HEK293 (cell line): Measurements from ENCODE around the gene PLD3.
A peak's percentile ranks its signal among the peaks of the same experiment; 100 is the strongest.

Experiments used
- CTCF ChIA-PET: fragments of 350-600 bp; formaldehyde crosslinking; extraction: SDS; loops from one replicate; lab custom pipeline; 2021; ENCODE audit warnings: antibody characterized with exemption; lab: Yijun Ruan, JAX
- POLR2A ChIA-PET: fragments of 300-600 bp; formaldehyde crosslinking; extraction: SDS; loops from one replicate; lab custom pipeline; 2020; ENCODE audit warnings: antibody characterized with exemption, inconsistent platforms; lab: Yijun Ruan, JAX
- H3K27ac ChIP-seq: fragments of 200-500 bp; sonication (Bioruptor generic); 2 replicates; pipeline ENCODE4 v1.5.1; 2014; ENCODE audit warnings: low read depth, low read length, control low read depth, inconsistent platforms; ENCODE audit errors: extremely low read depth
- H3K36me3 ChIP-seq, 2 experiments: fragments of 200-500 bp in 1 of 2; sonication (Bioruptor generic) in 1 of 2; 1 replicate in 1 of 2; 2 replicates in 1 of 2; pipeline ENCODE4 v1.5.1; 2014 to 2017; ENCODE audit warnings: inconsistent platforms in 2 of 2, low read length in 2 of 2; ENCODE audit not compliant: control insufficient read depth in 2 of 2, insufficient read depth in 1 of 2
- H3K4me1 ChIP-seq: fragments of 200-500 bp; sonication (Bioruptor generic); 2 replicates; pipeline ENCODE4 v1.5.1; 2014; ENCODE audit warnings: mild to moderate bottlenecking, low read length, inconsistent platforms; ENCODE audit not compliant: control insufficient read depth, insufficient read depth
- H3K4me3 ChIP-seq: 2 replicates; pipeline ENCODE4 v1.5.1; 2011; ENCODE audit warnings: low read depth, mild to moderate bottlenecking, control low read depth, low read length, moderate library complexity
- H3K9me3 ChIP-seq: fragments of 200-500 bp; sonication (Bioruptor generic); 2 replicates; pipeline ENCODE4 v1.5.1; 2014; ENCODE audit warnings: low read depth, low read length, inconsistent platforms; ENCODE audit not compliant: control insufficient read depth, insufficient read depth
- ATF2 ChIP-seq: fragments of 450-650 bp; formaldehyde crosslinking; IDR thresholded peaks from 2 replicates; pipeline ENCODE4 v1.5.1; 2016; ENCODE audit warnings: missing biosample characterization, missing genetic modification characterization, low read depth
- HOXC10 ChIP-seq: sonication (generic); formaldehyde crosslinking; IDR thresholded peaks from 2 replicates; pipeline ENCODE4 v1.8.1; 2023; ENCODE audit warnings: mild to moderate bottlenecking, missing genetic modification reagents
- KLF1 ChIP-seq: fragments of 450-650 bp; formaldehyde crosslinking; IDR thresholded peaks from 2 replicates; pipeline ENCODE4 v1.5.1; 2016; ENCODE audit warnings: missing biosample characterization, missing genetic modification characterization
- MYNN ChIP-seq: fragments of 450-650 bp; formaldehyde crosslinking; IDR thresholded peaks from 2 replicates; pipeline ENCODE4 v1.5.1; 2016; ENCODE audit warnings: missing biosample characterization, missing genetic modification characterization, borderline replicate concordance
- MZF1 ChIP-seq: fragments of 450-650 bp; formaldehyde crosslinking; IDR thresholded peaks from 2 replicates; pipeline ENCODE4 v1.5.1; 2017; ENCODE audit warnings: missing biosample characterization, missing genetic modification characterization, borderline replicate concordance
- SCRT1 ChIP-seq: fragments of 450-650 bp; formaldehyde crosslinking; IDR thresholded peaks from 2 replicates; pipeline ENCODE4 v1.5.1; 2016; ENCODE audit warnings: missing biosample characterization, missing genetic modification characterization, borderline replicate concordance
- SCRT2 ChIP-seq: fragments of 450-650 bp; formaldehyde crosslinking; IDR thresholded peaks from 2 replicates; pipeline ENCODE4 v1.5.1; 2016; ENCODE audit warnings: missing biosample characterization, missing genetic modification characterization
- WT1 ChIP-seq: fragments of 450-650 bp; formaldehyde crosslinking; IDR thresholded peaks from 2 replicates; pipeline ENCODE4 v1.5.1; 2016; ENCODE audit warnings: missing biosample characterization, missing genetic modification characterization
- ZBTB17 ChIP-seq: fragments of 450-650 bp; formaldehyde crosslinking; IDR thresholded peaks from 2 replicates; pipeline ENCODE4 v1.5.1; 2016; ENCODE audit warnings: missing biosample characterization, missing genetic modification characterization
- ZBTB8A ChIP-seq: fragments of 450-650 bp; formaldehyde crosslinking; IDR thresholded peaks from 2 replicates; pipeline ENCODE4 v1.5.1; 2016; ENCODE audit warnings: missing biosample characterization, missing genetic modification characterization
- ZFP3 ChIP-seq: fragments of 450-650 bp; formaldehyde crosslinking; IDR thresholded peaks from 2 replicates; pipeline ENCODE4 v1.5.1; 2016; ENCODE audit warnings: low read depth, missing biosample characterization, missing genetic modification characterization
- ZNF112 ChIP-seq: fragments of 450-650 bp; formaldehyde crosslinking; IDR thresholded peaks from 2 replicates; pipeline ENCODE4 v1.5.0; 2017; ENCODE audit warnings: missing biosample characterization, missing genetic modification characterization
- ZNF174 ChIP-seq: fragments of 450-650 bp; formaldehyde crosslinking; IDR thresholded peaks from 2 replicates; pipeline ENCODE4 v1.5.0; 2017; ENCODE audit warnings: missing biosample characterization, mild to moderate bottlenecking, missing genetic modification characterization
- ZNF239 ChIP-seq: fragments of 450-650 bp; formaldehyde crosslinking; IDR thresholded peaks from 2 replicates; pipeline ENCODE4 v1.5.1; 2016; ENCODE audit warnings: missing biosample characterization, missing genetic modification characterization
- ZNF354C ChIP-seq: fragments of 450-650 bp; formaldehyde crosslinking; IDR thresholded peaks from 2 replicates; pipeline ENCODE4 v1.5.1; 2016; ENCODE audit warnings: missing biosample characterization, missing genetic modification characterization, low read depth, borderline replicate concordance
- ZNF529 ChIP-seq: fragments of 450-650 bp; formaldehyde crosslinking; IDR thresholded peaks from 2 replicates; pipeline ENCODE4 v1.5.1; 2017; ENCODE audit warnings: missing genetic modification characterization, missing biosample characterization; ENCODE audit not compliant: insufficient replicate concordance
- ZNF600 ChIP-seq: fragments of 450-650 bp; formaldehyde crosslinking; IDR thresholded peaks from 2 replicates; pipeline ENCODE4 v1.5.1; 2016; ENCODE audit warnings: missing biosample characterization, missing genetic modification characterization
- ZNF658 ChIP-seq: fragments of 450-650 bp; formaldehyde crosslinking; IDR thresholded peaks from 2 replicates; pipeline ENCODE4; 2016; ENCODE audit warnings: missing biosample characterization, missing genetic modification characterization
- ZNF670 ChIP-seq: fragments of 450-650 bp; formaldehyde crosslinking; IDR thresholded peaks from 2 replicates; pipeline ENCODE4 v1.5.1; 2016; ENCODE audit warnings: missing biosample characterization, missing genetic modification characterization, low read depth
- ZSCAN16 ChIP-seq: fragments of 450-650 bp; formaldehyde crosslinking; IDR thresholded peaks from 2 replicates; pipeline ENCODE4 v1.5.1; 2016; ENCODE audit warnings: missing biosample characterization, missing genetic modification characterization
- ZXDB ChIP-seq: fragments of 450-650 bp; formaldehyde crosslinking; IDR thresholded peaks from 2 replicates; pipeline ENCODE4 v1.5.1; 2016; ENCODE audit warnings: missing biosample characterization, missing genetic modification characterization
- TF ChIP-seq, protein P1 (sequence below): fragments of 450-650 bp; formaldehyde crosslinking; IDR thresholded peaks from 2 replicates; pipeline ENCODE4 v1.5.1; 2016; ENCODE audit warnings: missing biosample characterization, missing genetic modification characterization, low read depth
- TF ChIP-seq, protein P2 (sequence below): fragments of 450-650 bp; formaldehyde crosslinking; IDR thresholded peaks from 2 replicates; pipeline ENCODE4 v1.5.1; 2016; ENCODE audit warnings: missing biosample characterization, missing genetic modification characterization

The PLD3 gene

DNA sequence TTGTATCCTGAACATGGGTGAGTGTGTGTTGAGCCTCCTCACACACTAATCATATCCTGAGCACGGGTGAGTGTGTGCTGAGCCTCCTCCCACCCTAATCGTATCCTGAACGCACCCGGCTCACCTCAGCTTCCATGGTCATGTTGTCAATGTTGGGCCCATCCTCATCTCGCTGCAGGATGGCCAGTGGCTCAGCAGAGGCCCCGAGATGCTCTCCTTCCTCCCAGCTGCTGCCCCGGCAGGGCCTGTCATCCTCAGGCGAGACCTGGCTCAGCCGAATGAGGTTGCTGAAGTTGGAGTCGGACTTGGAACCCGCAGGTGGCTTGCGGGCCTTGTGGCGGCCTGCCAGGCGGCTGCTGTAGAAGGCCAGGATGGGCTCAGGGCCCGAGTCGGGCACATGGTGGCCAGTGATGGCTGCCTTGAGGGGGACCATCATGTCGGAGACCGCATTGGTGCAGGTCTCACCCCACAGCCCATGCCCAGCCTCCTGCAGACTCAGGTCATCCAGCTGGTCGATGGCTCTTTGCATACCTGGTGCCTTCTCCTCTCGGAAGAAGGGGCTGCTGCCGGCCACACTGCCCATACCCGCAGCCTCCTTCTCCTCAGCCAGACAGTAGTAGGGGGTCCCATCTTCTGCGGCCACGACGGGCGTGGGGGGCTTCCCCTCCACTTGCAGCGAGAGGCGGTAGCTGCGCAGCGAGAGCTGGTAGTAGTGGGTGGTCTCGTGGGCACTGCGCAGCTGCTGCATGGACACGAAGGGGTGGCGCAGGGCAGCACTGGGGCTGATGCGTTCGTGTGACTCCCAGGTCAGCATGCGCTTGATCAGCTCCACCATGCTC lies 31.9 kb downstream of the PLD3 start:
- Histone ChIP-seq H3K4me3 (no peak overlapping the region), H3K27ac (peak overlapping the region; percentile 16; the same call in 1 of the 2 replicates), H3K9me3 (no peaks in the 10 kb centered on the region), H3K4me1 (no peaks in the 10 kb centered on the region), H3K36me3 (peaks cover 5 to 36% of the 10 kb centered on the region in 2 experiments; a peak in 2 of 3 replicates)
- ChIA-PET POLR2A (interaction anchor here (0.6 to 2.1 kb wide), 7 partner anchors 9 to 1928 kb away, joined by 3 to 10 read pairs (median 5); partner anchors contain the start of genes C19orf47, PLD3 and SERTAD1), CTCF (interaction anchor here (0.6 to 3.3 kb wide), 6 partner anchors 28 to 880 kb away, joined by 3 to 14 read pairs (median 3); no protein-coding TSS in a partner anchor)
- TF ChIP-seq ZSCAN16 (peak; percentile 98), ZNF600 (peak; percentile 60), ZNF529 (tag by site-specific recombination) (no peak), ZBTB17 (tag by site-specific recombination) (peak; percentile 51; the same call in 1 of the 2 replicates), SCRT2 (tag by site-specific recombination) (0 out of 2 replicates have a peak, but pooled peaks have one; percentile 25)
- TF ChIP-seq, protein P1, sequence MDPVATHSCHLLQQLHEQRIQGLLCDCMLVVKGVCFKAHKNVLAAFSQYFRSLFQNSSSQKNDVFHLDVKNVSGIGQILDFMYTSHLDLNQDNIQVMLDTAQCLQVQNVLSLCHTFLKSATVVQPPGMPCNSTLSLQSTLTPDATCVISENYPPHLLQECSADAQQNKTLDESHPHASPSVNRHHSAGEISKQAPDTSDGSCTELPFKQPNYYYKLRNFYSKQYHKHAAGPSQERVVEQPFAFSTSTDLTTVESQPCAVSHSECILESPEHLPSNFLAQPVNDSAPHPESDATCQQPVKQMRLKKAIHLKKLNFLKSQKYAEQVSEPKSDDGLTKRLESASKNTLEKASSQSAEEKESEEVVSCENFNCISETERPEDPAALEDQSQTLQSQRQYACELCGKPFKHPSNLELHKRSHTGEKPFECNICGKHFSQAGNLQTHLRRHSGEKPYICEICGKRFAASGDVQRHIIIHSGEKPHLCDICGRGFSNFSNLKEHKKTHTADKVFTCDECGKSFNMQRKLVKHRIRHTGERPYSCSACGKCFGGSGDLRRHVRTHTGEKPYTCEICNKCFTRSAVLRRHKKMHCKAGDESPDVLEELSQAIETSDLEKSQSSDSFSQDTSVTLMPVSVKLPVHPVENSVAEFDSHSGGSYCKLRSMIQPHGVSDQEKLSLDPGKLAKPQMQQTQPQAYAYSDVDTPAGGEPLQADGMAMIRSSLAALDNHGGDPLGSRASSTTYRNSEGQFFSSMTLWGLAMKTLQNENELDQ: no peak
- TF ChIP-seq, all 188 proteins: peak for 4

DNA sequence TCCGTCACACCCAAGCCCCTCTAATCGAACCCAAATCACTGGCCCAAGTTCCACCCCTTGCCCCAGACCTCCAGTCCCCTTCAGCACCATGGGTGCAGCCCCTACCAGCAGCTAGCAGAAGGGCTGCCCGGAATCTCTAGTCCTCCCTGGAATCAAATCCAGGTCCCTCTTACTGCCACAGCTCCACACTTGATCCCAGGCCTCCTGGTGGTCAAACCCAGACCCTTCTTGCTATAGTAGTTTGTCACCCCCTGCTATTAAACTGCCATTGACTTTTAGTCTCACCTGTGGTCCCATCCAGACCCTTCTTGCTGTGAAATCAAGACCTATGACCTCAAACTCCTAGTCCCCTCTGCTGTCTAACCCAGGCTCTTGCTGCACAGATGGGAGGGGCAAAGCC lies 32.8 kb downstream of the PLD3 start:
- Histone ChIP-seq H3K4me1 (no peaks in the 10 kb centered on the region), H3K27ac (no peak overlapping the region), H3K9me3 (no peaks in the 10 kb centered on the region), H3K36me3 (peaks cover 3 to 32% of the 10 kb centered on the region in 2 experiments; a peak in 2 of 3 replicates), H3K4me3 (no peak overlapping the region)
- TF ChIP-seq, protein P2, sequence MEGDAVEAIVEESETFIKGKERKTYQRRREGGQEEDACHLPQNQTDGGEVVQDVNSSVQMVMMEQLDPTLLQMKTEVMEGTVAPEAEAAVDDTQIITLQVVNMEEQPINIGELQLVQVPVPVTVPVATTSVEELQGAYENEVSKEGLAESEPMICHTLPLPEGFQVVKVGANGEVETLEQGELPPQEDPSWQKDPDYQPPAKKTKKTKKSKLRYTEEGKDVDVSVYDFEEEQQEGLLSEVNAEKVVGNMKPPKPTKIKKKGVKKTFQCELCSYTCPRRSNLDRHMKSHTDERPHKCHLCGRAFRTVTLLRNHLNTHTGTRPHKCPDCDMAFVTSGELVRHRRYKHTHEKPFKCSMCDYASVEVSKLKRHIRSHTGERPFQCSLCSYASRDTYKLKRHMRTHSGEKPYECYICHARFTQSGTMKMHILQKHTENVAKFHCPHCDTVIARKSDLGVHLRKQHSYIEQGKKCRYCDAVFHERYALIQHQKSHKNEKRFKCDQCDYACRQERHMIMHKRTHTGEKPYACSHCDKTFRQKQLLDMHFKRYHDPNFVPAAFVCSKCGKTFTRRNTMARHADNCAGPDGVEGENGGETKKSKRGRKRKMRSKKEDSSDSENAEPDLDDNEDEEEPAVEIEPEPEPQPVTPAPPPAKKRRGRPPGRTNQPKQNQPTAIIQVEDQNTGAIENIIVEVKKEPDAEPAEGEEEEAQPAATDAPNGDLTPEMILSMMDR: peak; percentile 61
- TF ChIP-seq HOXC10 (CRISPR knock-in tag): no peak
- POLR2A ChIA-PET: interaction anchor here (1.0 to 2.6 kb wide), 4 partner anchors 16 to 45 kb away, joined by 4 to 10 read pairs (median 8); partner anchors contain the start of genes C19orf47, PLD3 and SERTAD1
- CTCF ChIA-PET: interaction anchor here (0.6 to 3.3 kb wide), 3 partner anchors 65 to 186 kb away, joined by 3 to 14 read pairs (median 4); no protein-coding TSS in a partner anchor

- ChIA-PET POLR2A (interaction anchor here (0.7 to 2.6 kb wide), 3 partner anchors 18 to 43 kb away, joined by 3 to 10 read pairs (median 3); partner anchors contain the start of genes C19orf47 and PLD3), CTCF (interaction anchor here (1.1 to 3.3 kb wide), 2 partner anchors 37 to 79 kb away, joined by 3 to 14 read pairs; no protein-coding TSS in a partner anchor)
- Histone ChIP-seq H3K36me3 (peaks cover 3 to 14% of the 10 kb centered on the region in 2 experiments; a peak in 2 of 3 replicates), H3K4me1 (no peaks in the 10 kb centered on the region), H3K27ac (no peak overlapping the region), H3K9me3 (no peaks in the 10 kb centered on the region), H3K4me3 (no peak overlapping the region)
- TF ChIP-seq ZFP3: no peak
- TF ChIP-seq ZBTB8A: no peak
- no peak for TF ChIP-seq KLF1 (tag by site-specific recombination)
- TF ChIP-seq ZNF174 (tag by site-specific recombination): no peak
- peak; percentile 97 for TF ChIP-seq SCRT2 (tag by site-specific recombination)
- no peak for TF ChIP-seq ZXDB (tag by site-specific recombination)
- TF ChIP-seq ZNF670 (tag by site-specific recombination): no peak
- TF ChIP-seq SCRT1 (tag by site-specific recombination): peak; percentile 85
- TF ChIP-seq ZNF658 (tag by site-specific recombination): no peak
- no peak for TF ChIP-seq MZF1 (tag by site-specific recombination)
- no peak for TF ChIP-seq WT1 (tag by site-specific recombination)
- TF ChIP-seq ZNF112 (tag by site-specific recombination): no peak
- TF ChIP-seq MYNN (tag by site-specific recombination): no peak
- no peak for TF ChIP-seq ZNF354C
- no peak for TF ChIP-seq ATF2 (tag by site-specific recombination)
- no peak for TF ChIP-seq ZNF239
- TF ChIP-seq, all 188 proteins: peak for 2
Observed at GRCh38 chr19:40383668-40384248, 35.3 kb downstream of the PLD3 start.
